Endothelial cell (in vitro differentiated cells): ENCODE measurements around the gene STRA6. TPM values are rescaled to one million over a fixed set of nuclear protein-coding genes. Genes with fewer than 3 reads are reported as not detected.

Experiments
- DNase-seq: peaks from one replicate; pipeline ENCODE4 v3.0.0; 2021; ENCODE audit warnings: low spot score
- H3K27ac Mint-ChIP-seq: one replicate; pipeline ENCODE4 v1.8.0; 2021; ENCODE audit warnings: mixed read lengths, inconsistent platforms; ENCODE audit not compliant: unreplicated experiment
- H3K27me3 Mint-ChIP-seq: one replicate; pipeline ENCODE4 v1.8.0; 2021; ENCODE audit warnings: mild to moderate bottlenecking, moderate library complexity, mixed read lengths, inconsistent platforms; ENCODE audit not compliant: unreplicated experiment
- H3K36me3 Mint-ChIP-seq: one replicate; pipeline ENCODE4 v1.8.0; 2021; ENCODE audit warnings: mild to moderate bottlenecking, low read depth, mixed read lengths, inconsistent platforms; ENCODE audit not compliant: unreplicated experiment
- H3K4me1 Mint-ChIP-seq: one replicate; pipeline ENCODE4 v1.8.0; 2021; ENCODE audit warnings: mild to moderate bottlenecking, mixed read lengths, inconsistent platforms; ENCODE audit not compliant: unreplicated experiment
- H3K4me3 Mint-ChIP-seq: one replicate; pipeline ENCODE4 v1.8.0; 2021; ENCODE audit warnings: mild to moderate bottlenecking, mixed read lengths, inconsistent platforms; ENCODE audit not compliant: unreplicated experiment
- H3K9me3 Mint-ChIP-seq: one replicate; pipeline ENCODE4 v1.8.0; 2021; ENCODE audit warnings: mixed read lengths, inconsistent platforms; ENCODE audit not compliant: unreplicated experiment
- total RNA-seq: library from RNA; stranded (reverse); fragmentation: NEBNext Ultra II Directional; extraction: Animal tissue kit (Norgen Biotek cat#: 25700); gene quantifications from one replicate; pipeline ENCODE4 v1.2.1, GENCODE V29; 2021; ENCODE audit not compliant: unreplicated experiment
- TF ChIP-seq, protein P1 (sequence below): fragments of 200-600 bp; sonication (generic); IDR thresholded peaks from one replicate; pipeline ENCODE4 v1.5.0; 2021; ENCODE audit warnings: antibody characterized with exemption; ENCODE audit not compliant: unreplicated experiment

The STRA6 gene
- total RNA-seq, 1 donor from 2014 or later: 9.2 TPM

DNA sequence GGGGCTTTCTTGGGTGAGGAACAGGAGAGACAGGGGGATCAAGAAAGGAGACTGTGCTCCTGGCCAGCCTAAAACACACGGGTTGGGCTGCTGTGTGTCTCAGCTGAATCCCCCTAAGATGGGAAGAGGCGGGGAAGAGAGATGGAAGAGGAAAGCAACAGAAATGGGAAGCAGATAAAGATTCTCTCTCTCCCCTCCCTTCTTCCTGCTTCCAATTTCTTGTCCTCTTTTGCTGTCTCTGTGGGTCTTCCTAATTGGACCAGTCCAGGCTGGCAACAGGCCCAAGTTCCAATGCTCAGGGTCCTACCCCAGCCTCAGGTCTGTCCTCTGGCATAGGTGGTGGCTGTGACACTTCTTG is 65.1 kb downstream of the STRA6 start:
- Mint-ChIP-seq H3K36me3 (no peaks in the 10 kb centered on the region), H3K27ac (no peak overlapping the region), H3K9me3 (no peaks in the 10 kb centered on the region), H3K4me3 (no peak overlapping the region), H3K4me1 (peaks cover 27% of the 10 kb centered on the region), H3K27me3 (peaks cover 13% of the 10 kb centered on the region)
- TF ChIP-seq, protein P1, sequence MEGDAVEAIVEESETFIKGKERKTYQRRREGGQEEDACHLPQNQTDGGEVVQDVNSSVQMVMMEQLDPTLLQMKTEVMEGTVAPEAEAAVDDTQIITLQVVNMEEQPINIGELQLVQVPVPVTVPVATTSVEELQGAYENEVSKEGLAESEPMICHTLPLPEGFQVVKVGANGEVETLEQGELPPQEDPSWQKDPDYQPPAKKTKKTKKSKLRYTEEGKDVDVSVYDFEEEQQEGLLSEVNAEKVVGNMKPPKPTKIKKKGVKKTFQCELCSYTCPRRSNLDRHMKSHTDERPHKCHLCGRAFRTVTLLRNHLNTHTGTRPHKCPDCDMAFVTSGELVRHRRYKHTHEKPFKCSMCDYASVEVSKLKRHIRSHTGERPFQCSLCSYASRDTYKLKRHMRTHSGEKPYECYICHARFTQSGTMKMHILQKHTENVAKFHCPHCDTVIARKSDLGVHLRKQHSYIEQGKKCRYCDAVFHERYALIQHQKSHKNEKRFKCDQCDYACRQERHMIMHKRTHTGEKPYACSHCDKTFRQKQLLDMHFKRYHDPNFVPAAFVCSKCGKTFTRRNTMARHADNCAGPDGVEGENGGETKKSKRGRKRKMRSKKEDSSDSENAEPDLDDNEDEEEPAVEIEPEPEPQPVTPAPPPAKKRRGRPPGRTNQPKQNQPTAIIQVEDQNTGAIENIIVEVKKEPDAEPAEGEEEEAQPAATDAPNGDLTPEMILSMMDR: no peak
- no peak for DNase-seq

DNA sequence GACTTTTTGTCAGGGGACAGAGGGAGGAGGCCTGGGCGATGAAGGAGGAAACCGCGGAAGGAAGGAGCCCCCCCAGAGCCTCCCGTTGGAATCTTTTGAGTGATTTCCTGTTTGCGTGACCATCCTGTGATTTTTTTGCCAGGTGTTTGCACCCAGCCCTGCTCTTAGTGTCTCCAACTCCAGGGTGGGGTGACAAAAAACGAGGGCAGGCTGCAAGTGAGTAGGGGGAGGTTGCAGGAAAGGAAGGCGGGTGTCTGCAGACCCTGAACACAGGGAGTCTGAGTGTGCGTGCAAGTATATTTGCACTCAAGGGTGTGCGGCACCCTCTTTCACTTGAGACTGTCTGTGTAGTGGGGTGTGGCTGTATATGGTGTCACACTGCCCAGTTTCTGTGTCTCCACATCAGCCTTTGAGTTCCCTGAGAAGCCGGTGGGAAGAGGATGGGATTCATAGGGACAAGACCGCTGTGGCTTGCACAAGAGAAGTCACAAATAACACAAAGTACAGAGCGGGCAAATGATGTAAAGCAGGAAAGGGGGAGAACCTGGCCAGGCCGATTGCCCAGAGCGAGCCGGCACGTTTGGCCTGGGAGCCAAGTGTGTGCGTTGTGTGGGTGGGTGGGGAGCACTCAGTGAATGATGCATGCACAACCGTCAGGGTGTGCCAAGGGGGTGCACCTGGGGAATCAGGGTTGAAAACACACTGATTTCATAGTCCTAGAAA is 65.6 kb downstream of the STRA6 start:
- peak overlapping the region; percentile 67 for H3K27ac Mint-ChIP-seq
- DNase-seq: no peak
- H3K4me3 Mint-ChIP-seq: peak overlapping the region; percentile 79
- H3K9me3 Mint-ChIP-seq: no peaks in the 10 kb centered on the region
- H3K36me3 Mint-ChIP-seq: peaks cover 3% of the 10 kb centered on the region
- TF ChIP-seq, protein P1: no peak
- H3K27me3 Mint-ChIP-seq: peaks cover 19% of the 10 kb centered on the region
- peaks cover 30% of the 10 kb centered on the region for H3K4me1 Mint-ChIP-seq

DNA sequence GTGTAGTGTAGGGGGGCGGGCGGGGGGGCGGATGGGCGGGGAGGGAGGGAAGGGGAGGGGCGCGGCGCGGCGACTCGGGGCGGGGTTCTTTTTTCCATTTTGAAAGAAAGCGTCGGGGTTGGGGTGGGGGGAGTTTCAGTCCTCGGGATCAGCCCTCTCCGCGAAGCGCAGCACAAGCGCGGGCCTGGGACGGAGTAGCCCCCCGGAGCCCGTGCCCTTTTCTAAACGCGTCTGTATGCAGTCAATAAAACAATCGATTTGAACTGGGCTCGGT is 66.1 kb downstream of the STRA6 start:
- TF ChIP-seq, protein P1: no peak
- peak overlapping the region; percentile 79 for H3K4me3 Mint-ChIP-seq
- peaks cover 34% of the 10 kb centered on the region for H3K4me1 Mint-ChIP-seq
- H3K9me3 Mint-ChIP-seq: no peaks in the 10 kb centered on the region
- H3K27ac Mint-ChIP-seq: peak overlapping the region; percentile 67
- peaks cover 24% of the 10 kb centered on the region for H3K27me3 Mint-ChIP-seq
- DNase-seq: no peak
- peaks cover 6% of the 10 kb centered on the region for H3K36me3 Mint-ChIP-seq

DNA sequence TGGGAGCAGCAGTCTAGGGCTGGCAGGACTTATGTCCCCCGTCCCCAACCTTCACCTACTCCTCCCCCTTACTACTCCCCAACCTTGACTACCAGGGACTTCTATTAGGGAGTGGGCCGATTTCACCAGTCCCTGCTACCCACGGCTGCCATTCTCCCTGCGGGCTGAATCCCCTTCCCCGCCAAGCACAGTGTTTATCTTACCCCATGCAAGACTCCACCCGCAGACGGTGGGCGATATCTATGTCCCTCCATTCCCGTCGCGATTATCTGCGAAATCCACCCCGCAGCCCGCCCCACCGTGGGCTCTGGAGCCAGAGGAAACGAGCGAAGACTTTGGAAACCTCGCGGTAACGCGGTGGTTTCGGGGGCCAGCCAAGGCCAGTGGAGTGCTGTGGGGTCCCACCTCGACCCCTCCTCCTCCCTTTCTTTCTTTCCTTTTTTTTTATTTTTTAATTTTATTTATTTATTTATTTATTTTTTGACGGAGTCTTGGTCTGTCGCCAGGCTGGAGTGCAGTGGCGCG is 67.5 kb downstream of the STRA6 start:
- Mint-ChIP-seq H3K4me1 (peaks cover 45% of the 10 kb centered on the region), H3K9me3 (no peaks in the 10 kb centered on the region), H3K4me3 (peak overlapping the region; percentile 71), H3K27me3 (peaks cover 36% of the 10 kb centered on the region), H3K27ac (peak overlapping the region; percentile 80), H3K36me3 (peaks cover 6% of the 10 kb centered on the region)
- TF ChIP-seq, protein P1: no peak
- DNase-seq: no peak

DNA sequence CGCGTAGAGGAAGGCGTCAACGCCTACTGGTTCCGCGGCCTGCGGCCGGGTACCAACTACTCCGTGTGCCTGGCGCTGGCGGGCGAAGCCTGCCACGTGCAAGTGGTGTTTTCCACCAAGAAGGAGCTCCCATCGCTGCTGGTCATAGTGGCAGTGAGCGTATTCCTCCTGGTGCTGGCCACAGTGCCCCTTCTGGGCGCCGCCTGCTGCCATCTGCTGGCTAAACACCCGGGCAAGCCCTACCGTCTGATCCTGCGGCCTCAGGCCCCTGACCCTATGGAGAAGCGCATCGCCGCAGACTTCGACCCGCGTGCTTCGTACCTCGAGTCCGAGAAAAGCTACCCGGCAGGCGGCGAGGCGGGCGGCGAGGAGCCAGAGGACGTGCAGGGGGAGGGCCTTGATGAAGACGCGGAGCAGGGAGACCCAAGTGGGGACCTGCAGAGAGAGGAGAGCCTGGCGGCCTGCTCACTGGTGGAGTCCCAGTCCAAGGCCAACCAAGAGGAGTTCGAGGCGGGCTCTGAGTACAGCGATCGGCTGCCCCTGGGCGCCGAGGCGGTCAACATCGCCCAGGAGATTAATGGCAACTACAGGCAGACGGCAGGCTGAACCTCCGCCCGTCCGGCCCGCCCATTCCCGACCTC is 68.1 kb downstream of the STRA6 start:
- Mint-ChIP-seq H3K36me3 (peaks cover 6% of the 10 kb centered on the region), H3K27ac (no peak overlapping the region), H3K4me3 (peak overlapping the region; percentile 71), H3K27me3 (peaks cover 39% of the 10 kb centered on the region), H3K4me1 (peaks cover 44% of the 10 kb centered on the region), H3K9me3 (no peaks in the 10 kb centered on the region)
- DNase-seq: peak; percentile 83
- TF ChIP-seq, protein P1: peak; percentile 34
